Measurements from ENCODE around the gene TBXAS1. TPM values are rescaled to one million over a fixed set of nuclear protein-coding genes. Genes with fewer than 3 reads are reported as not detected.

TBXAS1 gene
- total and polyA plus RNA-seq, 2 donors (not counting 3 experiments of a cell fraction or from before 2014, with no cell fraction given): 2.1 to 4.3 TPM

- Histone ChIP-seq H3K36me3 (ENCODE audit: control insufficient read depth in 2 of 2, extremely low read depth in 1 of 2, insufficient read depth in 2 of 2, low read length in 2 of 2) (peaks cover 17 to 26% of the 10 kb centered on the region in 2 experiments), H3K4me2 (ENCODE audit: insufficient read depth, low read length) (no peak overlapping the region), H2AFZ (ENCODE audit: low read depth, low read length) (no peak overlapping the region), H4K20me1 (replicated peaks; ENCODE audit: control insufficient read depth, extremely low read depth, insufficient read depth, low read length) (no peaks in the 10 kb centered on the region), H3K9ac (replicated peaks; ENCODE audit: extremely low read depth, insufficient read depth, low read length) (no peak overlapping the region), H3K4me3 (replicated peaks in 1 of 3; ENCODE audit: insufficient read depth in 1 of 3, low read depth in 1 of 3, low read length in 3 of 3) (no peak overlapping the region), H3K27me3 (ENCODE audit: control insufficient read depth in 2 of 2, insufficient read depth in 2 of 2, low read length in 2 of 2) (no peaks in the 10 kb centered on the region), H3K9me1 (replicated peaks; ENCODE audit: control insufficient read depth, extremely low read depth, insufficient read depth, low read length) (no peaks in the 10 kb centered on the region), H3K79me2 (ENCODE audit: control insufficient read depth, insufficient read depth, low read length) (no peaks in the 10 kb centered on the region), H3K9me3 (replicated peaks; ENCODE audit: control insufficient read depth, insufficient read depth, low read length) (no peaks in the 10 kb centered on the region), H3K27ac (ENCODE audit: insufficient read depth, low read depth, low read length) (no peak overlapping the region), H3K4me1 (ENCODE audit: control insufficient read depth, extremely low read depth, insufficient read depth, low read length) (peaks cover 7% of the 10 kb centered on the region)
- ChIA-PET CTCF (no interaction called here), POLR2A (no interaction called here)
- BruUV-seq (replicated peaks): no TSS peak
- dilution Hi-C loops (cut with MboI; ENCODE audit: extremely low pct_ligation_motif_present, low sequenced_read_pairs) (no loop called here), intact Hi-C loops (cut with micrococcal nuclease) (no loop called here)
- DNase-seq (ENCODE audit: low read depth, low spot score) (no peak), FAIRE-seq (no peak)
- TF ChIP-seq GATA2 (IDR thresholded peaks at IDR 0.05; ENCODE audit: insufficient read depth, insufficient read length, low read depth, low read length): no peak
- TF ChIP-seq, protein P1, sequence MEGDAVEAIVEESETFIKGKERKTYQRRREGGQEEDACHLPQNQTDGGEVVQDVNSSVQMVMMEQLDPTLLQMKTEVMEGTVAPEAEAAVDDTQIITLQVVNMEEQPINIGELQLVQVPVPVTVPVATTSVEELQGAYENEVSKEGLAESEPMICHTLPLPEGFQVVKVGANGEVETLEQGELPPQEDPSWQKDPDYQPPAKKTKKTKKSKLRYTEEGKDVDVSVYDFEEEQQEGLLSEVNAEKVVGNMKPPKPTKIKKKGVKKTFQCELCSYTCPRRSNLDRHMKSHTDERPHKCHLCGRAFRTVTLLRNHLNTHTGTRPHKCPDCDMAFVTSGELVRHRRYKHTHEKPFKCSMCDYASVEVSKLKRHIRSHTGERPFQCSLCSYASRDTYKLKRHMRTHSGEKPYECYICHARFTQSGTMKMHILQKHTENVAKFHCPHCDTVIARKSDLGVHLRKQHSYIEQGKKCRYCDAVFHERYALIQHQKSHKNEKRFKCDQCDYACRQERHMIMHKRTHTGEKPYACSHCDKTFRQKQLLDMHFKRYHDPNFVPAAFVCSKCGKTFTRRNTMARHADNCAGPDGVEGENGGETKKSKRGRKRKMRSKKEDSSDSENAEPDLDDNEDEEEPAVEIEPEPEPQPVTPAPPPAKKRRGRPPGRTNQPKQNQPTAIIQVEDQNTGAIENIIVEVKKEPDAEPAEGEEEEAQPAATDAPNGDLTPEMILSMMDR (IDR thresholded peaks at IDR 0.05; ENCODE audit: extremely low read depth in 1 of 2, insufficient read depth in 1 of 2, low read depth in 1 of 2, low read length in 2 of 2): no peak
- no peak for TF ChIP-seq JUN (IDR thresholded peaks at IDR 0.05; ENCODE audit: borderline replicate concordance, insufficient read depth, insufficient read length, low read depth)
- no peak for TF ChIP-seq EZH2 (IDR thresholded peaks at IDR 0.05; ENCODE audit: borderline replicate concordance, low read depth, low read length, severe bottlenecking)
- no peak for TF ChIP-seq MYC (IDR thresholded peaks at IDR 0.05; ENCODE audit: low read depth, low read length)
- TF ChIP-seq POLR2AphosphoS5 (IDR thresholded peaks at IDR 0.05; ENCODE audit: insufficient read depth, low read depth, low read length): no peak
- TF ChIP-seq, protein P2, sequence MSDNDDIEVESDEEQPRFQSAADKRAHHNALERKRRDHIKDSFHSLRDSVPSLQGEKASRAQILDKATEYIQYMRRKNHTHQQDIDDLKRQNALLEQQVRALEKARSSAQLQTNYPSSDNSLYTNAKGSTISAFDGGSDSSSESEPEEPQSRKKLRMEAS (IDR thresholded peaks at IDR 0.05; ENCODE audit: insufficient read depth, insufficient read length): no peak
- no peak for TF ChIP-seq FOS (IDR thresholded peaks at IDR 0.05; ENCODE audit: borderline replicate concordance, insufficient read depth, low read length)
- no peak for TF ChIP-seq POLR2A (IDR thresholded peaks at IDR 0.05; ENCODE audit: low read depth, low read length)
Measured at GRCh38 chr7:140027858-140028257, 198.8 kb downstream of the TBXAS1 start.
